SKM-1 (cell line): ENCODE results near the gene TNS1.

Experiments
- DNase-seq: peaks from one replicate; lab custom pipeline; 2025; ENCODE audit not compliant: unreplicated experiment; lab: John Stamatoyannopoulos, UW

TNS1 gene

GRCh38 chr2:217803653-217803960 is 199.2 kb downstream of the TNS1 start:
- no peak for DNase-seq

- DNase-seq, result no peak
Observed at GRCh38 chr2:217802876-217803652, 199.7 kb downstream of the TNS1 start.

- no peak for DNase-seq
Observed at GRCh38 chr2:217802266-217802665, 200.5 kb downstream of the TNS1 start.

- no peak for DNase-seq
Observed at GRCh38 chr2:217801711-217802110, 201.1 kb downstream of the TNS1 start.

GRCh38 chr2:217801115-217801531 is 201.7 kb downstream of the TNS1 start:
- no peak for DNase-seq

- no peak for DNase-seq
Observed at GRCh38 chr2:217800433-217801114, 202.2 kb downstream of the TNS1 start.

GRCh38 chr2:217799563-217800432 is 203.0 kb downstream of the TNS1 start:
- no peak for DNase-seq

GRCh38 chr2:217798743-217799562 is 203.8 kb downstream of the TNS1 start:
- DNase-seq, result peak; percentile 79

GRCh38 chr2:217798191-217798590 is 204.6 kb downstream of the TNS1 start:
- no peak for DNase-seq

GRCh38 chr2:217797661-217798069 is 205.1 kb downstream of the TNS1 start:
- no peak for DNase-seq

GRCh38 chr2:217797165-217797564 is 205.6 kb downstream of the TNS1 start:
- no peak for DNase-seq

- DNase-seq, result no peak
Observed at GRCh38 chr2:217795706-217796465, 206.9 kb downstream of the TNS1 start.

GRCh38 chr2:217795067-217795466 is 207.7 kb downstream of the TNS1 start:
- no peak for DNase-seq

GRCh38 chr2:217794133-217794986 is 208.4 kb downstream of the TNS1 start:
- no peak for DNase-seq

GRCh38 chr2:217793566-217794132 is 209.1 kb downstream of the TNS1 start:
- no peak for DNase-seq

GRCh38 chr2:217792626-217793527 is 209.9 kb downstream of the TNS1 start:
- no peak for DNase-seq

- DNase-seq, result no peak
Observed at GRCh38 chr2:217791551-217791950, 211.2 kb downstream of the TNS1 start.
